Gastrocnemius medialis (tissue), 4 donors: ENCODE data around the gene NTMT1. TPM values are rescaled to one million over a fixed set of nuclear protein-coding genes. Genes with fewer than 3 reads are reported as not detected.

ENCODE experiments used
- ATAC-seq, 2 donors: fragments of 150-250 bp; one replicate each; pipeline ENCODE4 v1.9.1; 2016
- DNase-seq, 2 donors: peaks; one replicate each; pipeline ENCODE4 v3.0.0-alpha.2; 2019
- H3K27ac ChIP-seq, 4 donors: fragments of 200-600 bp; sonication (generic); 1 replicate in 1 of 4; 2 replicates in 3 of 4; pipeline ENCODE4 v1.5.1; 2016 to 2018; ENCODE audit warnings: mild to moderate bottlenecking in 2 of 4, moderate library complexity in 1 of 4
- H3K27me3 ChIP-seq, 3 donors: fragments of 200-600 bp; sonication (generic) in 2 of 3; 1 replicate in 1 of 3; 2 replicates in 2 of 3; pipeline versions ENCODE4 v1.5.1 to v1.6.0; 2016 to 2019; ENCODE audit warnings: mild to moderate bottlenecking in 1 of 3, moderate library complexity in 1 of 3
- H3K36me3 ChIP-seq, 2 donors: fragments of 200-600 bp; sonication (generic) in 1 of 2; one replicate each; pipeline ENCODE4 v1.5.1; 2017 to 2018
- H3K4me1 ChIP-seq, 2 donors: fragments of 200-600 bp; sonication (generic) in 1 of 2; one replicate each; pipeline ENCODE4 v1.5.1; 2016 to 2017; ENCODE audit warnings: mild to moderate bottlenecking in 2 of 2
- H3K4me3 ChIP-seq, 4 donors: fragments of 200-600 bp; sonication (generic) in 3 of 4; 1 replicate in 1 of 4; 2 replicates in 3 of 4; pipeline ENCODE4 v1.5.1; 2016 to 2019; ENCODE audit warnings: mild to moderate bottlenecking in 2 of 4
- H3K9me3 ChIP-seq, 3 donors: fragments of 200-600 bp; sonication (generic) in 2 of 3; 1 replicate in 1 of 3; 2 replicates in 2 of 3; pipeline ENCODE4 v1.5.1; 2016 to 2019
- POLR2A ChIP-seq, 2 donors: fragments of 450-650 bp; IDR thresholded peaks; one replicate each; pipeline ENCODE4 v1.6.1; 2017; ENCODE audit warnings: antibody characterized with exemption in 2 of 2, mild to moderate bottlenecking in 2 of 2, moderate library complexity in 2 of 2
- in situ Hi-C, 4 donors: fragments of 200-750 bp; cut with MboI; loops; one replicate each; pipeline versions ENCODE4 v1.15.0 to v1.8.0; 2017; ENCODE audit warnings: low sequenced_read_pairs in 4 of 4
- intact Hi-C: fragments of 100-400 bp; cut with DNase I; formaldehyde crosslinking; loops from one replicate; pipeline ENCODE4 v1.15.1; 2023; ENCODE audit warnings: low total_unique reads
- total RNA-seq, 4 donors: library from RNA; depleted of rRNA; stranded (reverse); fragments of >200 nt; gene quantifications; one replicate each; pipeline versions ENCODE4 v1.1.0 to v1.2.3, GENCODE V29; 2016
- TF ChIP-seq, protein P1 (sequence below), 5 experiments: fragments of 450-650 bp in 3 of 5; fragments of 200-600 bp in 2 of 5; sonication (generic) in 2 of 5; IDR thresholded peaks in 4 of 5; conservative IDR thresholded peaks in 1 of 5; 1 replicate in 4 of 5; 2 replicates in 1 of 5; pipeline ENCODE4 v1.5.1; 2016 to 2019; ENCODE audit warnings: antibody characterized with exemption in 5 of 5, mild to moderate bottlenecking in 3 of 5, moderate library complexity in 3 of 5

The NTMT1 gene
- total RNA-seq, 4 donors from 2014 or later = 37.8 to 82.1 (median 48.1) TPM

- ATAC-seq = no peak
- H3K9me3 ChIP-seq = no peaks in the 10 kb centered on the region
- H3K4me3 ChIP-seq = no peak overlapping the region
- no peak for DNase-seq
- H3K36me3 ChIP-seq = no peaks in the 10 kb centered on the region
- peaks cover 9 to 16% of the 10 kb centered on the region in 2 donors for H3K4me1 ChIP-seq
- intact Hi-C loops = loop anchor here (5.0 kb wide), 1 partner anchor 116 kb away; no protein-coding TSS in a partner anchor
- in situ Hi-C loops = loop anchor here in 2 of 4 donors (5.0 to 10.0 kb wide), 2 partner anchors 476 to 478 kb away; no protein-coding TSS in a partner anchor
- H3K27me3 ChIP-seq = no peaks in the 10 kb centered on the region
- no peak for TF ChIP-seq POLR2A (IDR thresholded peaks at IDR 0.05)
- H3K27ac ChIP-seq = no peak overlapping the region
These were observed 13.0 kb upstream of the NTMT1 start for GRCh38 chr9:129612815-129613519.

DNA sequence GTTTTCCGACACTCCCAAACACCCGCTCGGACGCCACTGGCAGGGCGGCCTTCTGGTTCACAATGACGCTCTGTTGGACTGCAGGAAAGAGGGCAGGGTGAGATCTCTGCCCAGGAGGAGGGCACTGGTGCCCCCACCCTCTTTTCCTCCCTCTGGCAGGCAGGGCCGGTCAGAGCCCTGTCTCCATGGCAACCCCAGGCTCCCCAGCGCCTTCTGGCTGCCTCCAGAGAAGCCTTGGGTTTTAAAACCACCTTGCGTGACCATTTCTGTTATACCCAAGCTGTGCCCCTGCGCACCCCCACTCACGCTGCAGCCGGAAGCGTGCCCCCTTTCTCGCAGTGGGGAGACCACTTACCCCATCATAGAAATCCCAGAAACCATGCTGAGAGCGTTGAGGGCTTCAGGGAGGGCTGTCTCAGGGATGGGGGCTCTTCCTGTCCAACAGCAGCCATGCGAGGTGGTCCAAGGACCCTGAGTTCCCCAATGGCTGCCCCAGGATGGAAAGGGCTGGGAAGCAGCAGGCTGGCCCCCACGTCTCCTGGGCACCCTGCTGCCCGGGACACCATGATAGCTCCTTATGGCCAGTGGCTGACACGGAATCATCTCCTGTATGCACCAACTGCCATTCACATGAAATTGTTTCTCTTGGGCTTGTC, 12.3 kb upstream of the NTMT1 start:
- ATAC-seq (no peak), DNase-seq (no peak)
- Histone ChIP-seq H3K27ac (no peak overlapping the region), H3K4me3 (no peak overlapping the region), H3K4me1 (peaks cover 9 to 16% of the 10 kb centered on the region in 2 donors), H3K9me3 (no peaks in the 10 kb centered on the region), H3K27me3 (no peaks in the 10 kb centered on the region), H3K36me3 (no peaks in the 10 kb centered on the region)
- intact Hi-C loops (loop anchor here (5.0 kb wide), 1 partner anchor 116 kb away; no protein-coding TSS in a partner anchor), in situ Hi-C loops (loop anchor here in 2 of 4 donors (5.0 to 10.0 kb wide), 2 partner anchors 476 to 479 kb away; no protein-coding TSS in a partner anchor)
- TF ChIP-seq, protein P1, sequence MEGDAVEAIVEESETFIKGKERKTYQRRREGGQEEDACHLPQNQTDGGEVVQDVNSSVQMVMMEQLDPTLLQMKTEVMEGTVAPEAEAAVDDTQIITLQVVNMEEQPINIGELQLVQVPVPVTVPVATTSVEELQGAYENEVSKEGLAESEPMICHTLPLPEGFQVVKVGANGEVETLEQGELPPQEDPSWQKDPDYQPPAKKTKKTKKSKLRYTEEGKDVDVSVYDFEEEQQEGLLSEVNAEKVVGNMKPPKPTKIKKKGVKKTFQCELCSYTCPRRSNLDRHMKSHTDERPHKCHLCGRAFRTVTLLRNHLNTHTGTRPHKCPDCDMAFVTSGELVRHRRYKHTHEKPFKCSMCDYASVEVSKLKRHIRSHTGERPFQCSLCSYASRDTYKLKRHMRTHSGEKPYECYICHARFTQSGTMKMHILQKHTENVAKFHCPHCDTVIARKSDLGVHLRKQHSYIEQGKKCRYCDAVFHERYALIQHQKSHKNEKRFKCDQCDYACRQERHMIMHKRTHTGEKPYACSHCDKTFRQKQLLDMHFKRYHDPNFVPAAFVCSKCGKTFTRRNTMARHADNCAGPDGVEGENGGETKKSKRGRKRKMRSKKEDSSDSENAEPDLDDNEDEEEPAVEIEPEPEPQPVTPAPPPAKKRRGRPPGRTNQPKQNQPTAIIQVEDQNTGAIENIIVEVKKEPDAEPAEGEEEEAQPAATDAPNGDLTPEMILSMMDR (IDR thresholded peaks at IDR 0.05 in 4 of 5, conservative IDR thresholded peaks at IDR 0.05 in 1 of 5) = no peak
- no peak for TF ChIP-seq POLR2A (IDR thresholded peaks at IDR 0.05)

- in situ Hi-C loops = loop anchor here (5.0 to 10.0 kb wide), 3 partner anchors 478 to 483 kb away; no protein-coding TSS in a partner anchor
- H3K36me3 ChIP-seq = no peaks in the 10 kb centered on the region
- no peaks in the 10 kb centered on the region for H3K9me3 ChIP-seq
- peaks cover 5 to 10% of the 10 kb centered on the region in 2 donors for H3K4me1 ChIP-seq
- no peak overlapping the region for H3K27ac ChIP-seq
- TF ChIP-seq, protein P1 (IDR thresholded peaks at IDR 0.05 in 4 of 5, conservative IDR thresholded peaks at IDR 0.05 in 1 of 5) = no peak
- TF ChIP-seq POLR2A (IDR thresholded peaks at IDR 0.05) = no peak
- intact Hi-C loops = loop anchor here (5.0 kb wide), 1 partner anchor 118 kb away; no protein-coding TSS in a partner anchor
- no peak for DNase-seq
- H3K4me3 ChIP-seq = no peak overlapping the region
- ATAC-seq = no peak
- peaks cover 5 to 10% (median 7%) of the 10 kb centered on the region in 3 donors for H3K27me3 ChIP-seq
These were observed 11.0 kb upstream of the NTMT1 start for GRCh38 chr9:129614932-129615331.

DNA sequence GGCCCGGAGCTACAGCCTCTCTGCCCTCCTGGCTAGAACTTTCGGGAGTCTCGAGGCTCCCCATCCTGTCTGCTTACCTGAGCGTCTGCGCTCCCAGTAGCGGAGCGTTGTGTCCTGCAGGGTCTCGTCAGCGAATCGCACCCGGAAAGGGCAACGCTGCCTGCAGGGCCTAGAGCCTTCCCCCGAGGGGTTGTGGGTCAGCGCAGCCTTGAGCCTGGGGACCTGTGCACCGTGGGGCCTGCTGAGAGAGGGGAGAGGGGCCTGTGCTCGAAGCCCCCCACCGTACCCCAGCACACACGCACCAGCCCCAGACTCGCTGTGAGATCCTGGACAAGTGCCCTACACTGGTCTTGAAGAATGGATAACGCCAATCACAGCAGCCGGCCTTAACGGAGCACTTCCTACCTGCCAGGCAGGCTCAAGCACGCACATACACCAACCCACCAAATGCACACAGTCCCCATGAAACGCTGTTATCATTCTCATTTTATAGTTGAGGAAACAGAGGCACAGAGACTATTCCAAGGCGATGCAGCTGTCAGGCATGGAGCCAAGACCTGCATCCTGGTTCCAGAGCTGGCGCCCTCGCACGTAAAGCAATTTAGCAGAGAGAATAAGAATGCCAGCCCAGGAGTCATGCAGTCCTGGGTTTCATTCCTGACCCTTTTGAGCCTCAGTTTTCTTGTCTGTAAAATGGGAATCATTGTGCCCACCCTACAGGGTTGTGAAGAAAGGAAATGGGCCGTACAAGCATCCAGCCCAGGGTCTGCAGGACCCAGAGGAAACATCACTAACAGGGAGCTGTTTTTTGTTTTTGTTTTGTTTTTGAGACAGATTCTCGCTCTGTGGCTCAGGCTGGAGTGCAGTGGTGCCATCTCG, 10.3 kb upstream of the NTMT1 start:
- H3K27ac ChIP-seq = no peak overlapping the region
- no peaks in the 10 kb centered on the region for H3K36me3 ChIP-seq
- intact Hi-C loops = no loop called here
- H3K27me3 ChIP-seq = peaks cover 10 to 15% (median 11%) of the 10 kb centered on the region in 3 donors
- ATAC-seq (no peak), DNase-seq (no peak)
- in situ Hi-C loops = loop anchor here in 3 of 4 donors (5.0 to 10.0 kb wide), 3 partner anchors 478 to 483 kb away; no protein-coding TSS in a partner anchor
- no peaks in the 10 kb centered on the region for H3K9me3 ChIP-seq
- TF ChIP-seq, protein P1 (IDR thresholded peaks at IDR 0.05 in 4 of 5, conservative IDR thresholded peaks at IDR 0.05 in 1 of 5) = no peak
- no peak for TF ChIP-seq POLR2A (IDR thresholded peaks at IDR 0.05)
- H3K4me3 ChIP-seq = no peak overlapping the region
- peaks cover 4 to 12% of the 10 kb centered on the region in 2 donors for H3K4me1 ChIP-seq
